ENCODE measurements around the gene POLR3G.

POLR3G gene, protein sequence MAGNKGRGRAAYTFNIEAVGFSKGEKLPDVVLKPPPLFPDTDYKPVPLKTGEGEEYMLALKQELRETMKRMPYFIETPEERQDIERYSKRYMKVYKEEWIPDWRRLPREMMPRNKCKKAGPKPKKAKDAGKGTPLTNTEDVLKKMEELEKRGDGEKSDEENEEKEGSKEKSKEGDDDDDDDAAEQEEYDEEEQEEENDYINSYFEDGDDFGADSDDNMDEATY

GRCh38 chr5:90474235-90475107, at the start of gene POLR3G, which contains the start of gene MBLAC2:
TSS of gene POLR3G (plus strand) at chr5:90474864. CDS start at chr5:90485568, 10,704 bp downstream.
TSS of gene MBLAC2 (minus strand) at chr5:90474771. CDS start at chr5:90474292, 479 bp downstream.
- DNase-seq = peak; percentile 91

- peak; percentile 31 for DNase-seq
Measured at GRCh38 chr5:90434116-90434714, 40.4 kb upstream of the POLR3G start.

GRCh38 chr5:90437663-90438062, 37.0 kb upstream of the POLR3G start:
- no peak for DNase-seq

- DNase-seq = no peak
Measured at GRCh38 chr5:90438100-90438499, 36.6 kb upstream of the POLR3G start.

- no peak for DNase-seq
Measured at GRCh38 chr5:90440644-90441043, 34.0 kb upstream of the POLR3G start.

DNA sequence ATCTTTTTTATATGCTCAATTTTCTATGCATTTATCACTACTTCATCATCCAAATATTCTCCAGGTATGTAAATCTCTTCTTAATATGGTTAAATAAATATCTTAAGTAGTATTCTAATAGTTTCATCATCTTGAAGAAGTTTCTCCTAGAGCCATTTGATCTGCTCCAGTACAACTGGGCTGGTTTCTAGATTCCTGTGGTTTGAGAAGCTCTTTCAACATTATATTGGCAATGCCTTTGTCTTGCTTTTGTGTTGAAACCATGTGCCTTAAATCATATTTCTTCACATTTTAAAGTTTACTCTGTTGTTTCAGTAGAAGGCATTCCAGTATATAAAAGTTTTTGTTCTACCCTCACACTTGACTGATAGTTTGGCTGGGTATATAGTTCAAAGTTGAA, 27.7 kb upstream of the POLR3G start:
- peak; percentile 49 for DNase-seq

GRCh38 chr5:90461288-90461687, 13.4 kb upstream of the POLR3G start:
- DNase-seq = no peak

GRCh38 chr5:90472783-90473395, 1.8 kb upstream of the POLR3G start:
- no peak for DNase-seq

DNA sequence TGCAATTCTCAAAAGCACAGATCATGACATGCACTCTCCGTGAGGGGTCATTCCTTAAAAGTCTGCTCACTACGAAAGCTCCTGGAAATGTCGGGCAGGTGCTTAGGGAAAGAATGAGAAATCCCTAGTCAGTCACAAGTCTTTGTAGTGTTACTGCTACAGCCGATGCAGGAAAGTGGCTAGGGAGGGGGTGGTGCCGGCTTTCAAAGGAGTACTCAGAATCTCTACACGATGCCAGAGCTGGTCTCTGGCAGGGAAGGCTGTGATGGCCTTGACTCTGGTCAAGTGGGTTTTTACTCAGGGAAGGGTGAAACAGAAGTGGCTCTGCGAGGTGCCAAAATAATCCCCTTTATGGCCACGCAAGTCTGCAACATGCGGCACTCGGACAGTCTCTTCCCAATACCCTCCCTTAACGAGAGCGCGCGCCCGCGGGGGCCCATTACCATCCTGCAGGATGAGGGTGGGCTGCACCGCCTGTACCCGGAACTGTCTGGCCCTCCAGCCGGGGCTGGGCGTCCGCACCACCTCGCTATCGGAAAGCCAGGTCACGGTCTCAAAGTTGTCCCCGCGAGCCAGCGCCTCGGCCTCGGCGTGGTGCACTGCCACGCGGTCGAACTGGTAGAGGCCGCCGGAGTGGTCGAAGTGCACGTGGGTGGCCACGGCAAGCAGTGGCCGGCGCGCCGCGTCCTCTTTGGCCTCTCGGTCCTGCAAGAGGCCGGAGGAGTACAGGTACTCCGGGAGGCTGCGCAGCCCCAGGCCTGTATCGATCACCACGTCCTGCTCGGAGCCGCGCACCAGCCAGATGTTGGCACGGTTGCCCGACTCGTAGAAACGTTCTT, 1.0 kb upstream of the POLR3G start:
- no peak for DNase-seq

- no peak for DNase-seq
Measured at GRCh38 chr5:90475436-90475980, 844 bp downstream of the POLR3G start.

- DNase-seq = no peak
Measured at GRCh38 chr5:90476391-90476790, 1.7 kb downstream of the POLR3G start.

- DNase-seq = no peak
Measured at GRCh38 chr5:90477073-90477472, 2.4 kb downstream of the POLR3G start.

DNA sequence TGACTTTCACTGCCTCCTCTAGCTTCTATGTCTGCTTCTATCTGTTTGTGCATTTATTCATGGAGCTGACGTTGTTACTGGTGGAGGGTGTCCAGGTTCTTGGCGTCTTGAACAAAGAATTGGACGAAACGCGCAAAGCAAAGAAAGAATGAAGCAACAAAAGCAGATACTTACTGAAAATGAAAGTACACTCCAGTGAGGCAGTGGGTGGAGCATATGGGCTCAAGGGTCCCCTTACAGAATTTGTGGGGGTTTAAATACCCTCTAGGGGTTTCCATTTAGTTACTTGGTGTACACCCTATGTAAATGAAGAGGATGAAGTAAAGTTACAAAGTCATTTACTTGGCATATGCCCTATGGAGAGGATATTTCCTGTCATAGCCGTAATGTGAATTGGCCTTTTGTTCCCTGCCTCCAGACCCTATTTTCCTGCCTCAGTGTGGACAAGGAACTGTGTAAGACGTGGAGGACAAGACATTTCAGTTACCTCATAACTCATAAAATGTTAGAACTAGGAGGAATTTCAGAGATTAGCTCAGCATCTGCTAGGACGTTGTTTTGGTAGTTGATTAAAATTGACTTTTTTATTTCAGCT, 3.1 kb downstream of the POLR3G start:
- no peak for DNase-seq

DNA sequence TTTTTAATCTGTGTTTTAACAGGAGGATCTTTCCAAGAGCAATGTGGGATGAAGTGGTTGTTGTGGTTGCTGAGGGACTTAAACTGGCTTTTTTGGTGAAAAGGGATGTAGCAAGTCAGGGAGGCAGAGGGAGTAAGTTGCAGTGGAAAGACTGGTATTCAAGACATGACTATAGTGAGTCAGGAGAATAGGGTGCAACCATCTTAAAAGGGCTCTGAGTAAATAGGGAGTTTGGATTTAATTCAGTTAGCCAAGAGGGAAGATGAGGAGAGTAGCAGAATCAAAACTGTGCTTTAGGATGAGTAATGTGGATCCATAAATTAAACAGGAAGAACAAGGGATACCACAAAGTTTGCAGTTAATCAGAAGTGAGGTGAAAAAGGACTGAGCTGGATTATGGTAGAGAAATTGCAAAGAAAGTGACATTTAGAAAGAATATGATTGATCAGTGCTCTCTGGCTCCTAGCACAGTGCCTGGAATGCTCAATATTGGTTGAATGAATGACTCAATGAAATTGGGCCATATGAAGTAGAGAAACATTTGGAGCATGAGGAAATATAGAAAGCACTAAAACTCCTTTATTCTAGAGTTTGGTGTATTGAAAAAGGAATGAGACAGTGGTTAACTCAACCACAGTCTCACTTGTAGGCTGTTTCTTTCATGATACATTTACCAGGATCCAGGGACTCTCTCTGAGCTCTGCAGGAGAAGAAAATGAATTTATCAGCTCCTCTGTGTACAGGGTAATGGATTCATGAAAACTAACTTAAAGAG, 5.1 kb downstream of the POLR3G start:
- DNase-seq = peak; percentile 46

- no peak for DNase-seq
Measured at GRCh38 chr5:90480699-90481098, 6.0 kb downstream of the POLR3G start.

DNA sequence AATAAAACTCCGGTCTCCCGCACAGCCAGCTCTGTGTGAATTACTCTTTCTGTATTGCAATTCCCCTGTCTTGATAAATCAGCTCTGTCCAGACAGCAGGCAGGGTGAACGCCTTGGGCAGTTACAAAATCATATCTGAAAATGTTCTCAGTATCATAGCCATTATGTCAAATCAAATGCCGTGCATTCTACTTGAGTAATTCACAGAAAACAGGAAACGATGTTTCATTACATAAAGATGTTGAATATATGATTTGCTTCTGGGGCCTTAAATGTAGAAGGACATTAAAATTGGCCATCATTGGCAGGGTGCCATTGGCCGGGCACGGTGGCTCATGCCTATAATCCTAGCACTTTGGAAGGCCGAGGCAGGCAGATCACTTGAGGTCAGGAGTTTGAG, 8.5 kb downstream of the POLR3G start:
- DNase-seq = no peak

DNA sequence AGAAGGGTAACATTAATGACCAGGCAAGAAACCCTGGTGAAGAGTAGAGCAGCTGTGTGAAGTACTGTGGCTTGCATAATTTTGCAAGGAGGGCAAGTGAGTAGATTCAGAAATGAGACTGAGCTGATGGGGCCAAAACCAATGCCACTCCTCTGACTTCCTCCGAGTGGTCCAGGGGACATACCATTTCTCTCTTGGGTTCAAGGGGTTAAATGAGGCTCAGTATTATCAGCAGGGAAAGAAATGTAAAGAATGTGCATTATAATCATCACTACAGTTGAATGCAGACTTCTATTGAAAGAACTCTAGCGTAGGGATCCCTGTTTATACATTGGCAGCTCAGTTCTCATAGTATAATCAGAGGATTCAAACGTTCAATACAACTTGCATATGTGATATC, 9.9 kb downstream of the POLR3G start:
- peak; percentile 18 for DNase-seq

GRCh38 chr5:90488791-90489190, 14.1 kb downstream of the POLR3G start:
- DNase-seq = peak; percentile 81

GRCh38 chr5:90494043-90494442, 19.4 kb downstream of the POLR3G start:
- DNase-seq = no peak

DNA sequence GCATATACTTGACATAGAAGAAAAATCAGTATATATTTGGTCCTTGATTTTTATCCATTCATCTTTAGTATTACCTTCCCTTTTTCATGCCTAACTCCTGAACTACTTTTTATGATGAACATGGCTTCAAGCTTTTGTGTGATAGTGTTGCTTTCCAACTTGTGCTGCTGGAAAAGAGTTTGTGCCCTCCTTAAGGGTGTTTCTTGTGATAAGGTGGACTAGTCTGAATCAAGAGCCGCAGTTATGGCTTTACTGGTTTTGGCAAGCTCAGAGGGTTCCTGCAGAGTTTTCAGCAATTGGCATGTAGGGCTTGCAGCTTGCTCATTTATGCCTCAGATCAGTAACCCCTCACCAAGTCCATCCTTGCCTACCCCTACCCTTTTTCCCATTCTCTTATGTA, 20.5 kb downstream of the POLR3G start:
- no peak for DNase-seq

DNA sequence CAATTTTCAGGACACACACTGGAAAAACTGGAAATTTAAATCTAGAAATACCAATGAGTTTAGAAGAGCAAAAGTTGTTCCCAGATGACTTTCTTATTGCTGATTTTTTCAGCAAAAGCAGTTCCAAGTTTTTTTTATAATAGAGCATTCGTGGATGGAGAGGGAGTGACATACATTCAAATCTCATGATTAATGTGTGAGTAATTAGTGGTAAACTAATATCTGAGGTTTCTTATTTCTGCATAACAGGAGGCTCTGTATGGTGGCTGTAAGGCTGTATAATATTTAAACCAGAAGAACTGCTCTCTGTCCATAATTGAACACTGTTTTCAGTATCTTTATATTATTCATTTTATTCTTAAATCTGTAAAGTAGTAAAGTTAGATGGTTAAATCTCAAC, 28.9 kb downstream of the POLR3G start:
- DNase-seq = no peak
